GM19043 (cell line): ENCODE measurements around the gene ASB7.
"Not testable (repeated sequence)": the region's sequence is repeated elsewhere in the genome, so short reads cannot be mapped to it uniquely, and the experiment has no call there.

Experiments used
- ATAC-seq: cut with Tn5 transposase; IDR thresholded peaks from one replicate; pipeline ENCODE4 v1.9.1; 2021; ENCODE audit warnings: low read depth; ENCODE audit not compliant: unreplicated experiment

Gene ASB7

DNA sequence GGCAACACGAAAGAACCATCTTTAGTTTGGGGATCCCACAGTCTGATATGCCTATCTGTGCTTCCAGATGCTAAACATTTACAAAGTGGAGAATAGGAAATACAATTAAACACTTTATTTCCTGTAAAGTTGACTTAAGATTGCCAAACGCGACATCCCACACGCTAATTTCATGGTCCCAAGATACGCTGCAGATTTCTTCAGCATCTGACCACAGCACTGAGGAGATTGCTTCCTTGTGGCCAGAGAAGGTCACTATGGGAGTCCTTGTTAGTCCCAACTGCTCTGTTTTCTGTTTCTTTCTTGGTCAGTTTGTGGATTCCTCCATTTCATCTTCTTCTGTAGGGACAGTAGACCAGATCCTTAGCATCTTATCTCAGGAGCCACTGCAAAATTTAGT, 43.3 kb downstream of the ASB7 start:
- no peak for ATAC-seq

DNA sequence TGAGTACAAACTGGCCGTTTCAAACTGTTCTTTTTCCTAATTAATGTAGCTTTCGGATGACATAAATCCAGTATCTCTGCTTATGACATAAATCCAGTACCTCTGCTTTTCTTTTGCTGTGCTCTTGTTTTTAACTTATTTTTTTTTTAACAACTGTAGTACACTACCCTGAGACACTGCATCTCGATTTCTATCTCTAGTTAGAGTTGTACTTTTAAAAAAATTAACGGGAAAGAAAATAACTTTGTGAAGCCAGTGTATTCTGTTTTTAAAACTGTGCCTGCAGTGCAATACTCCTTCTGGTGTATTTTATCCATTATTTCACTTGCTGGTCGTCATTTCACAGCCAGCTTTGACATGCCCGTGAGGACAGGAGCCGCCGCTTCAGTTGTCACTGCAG, 46.6 kb downstream of the ASB7 start:
- no peak for ATAC-seq

- ATAC-seq, result no peak
Measured at GRCh38 chr15:100650685-100651084, 48.3 kb downstream of the ASB7 start.

- ATAC-seq, result no peak
Measured at GRCh38 chr15:100651253-100651652, 48.9 kb downstream of the ASB7 start.

DNA sequence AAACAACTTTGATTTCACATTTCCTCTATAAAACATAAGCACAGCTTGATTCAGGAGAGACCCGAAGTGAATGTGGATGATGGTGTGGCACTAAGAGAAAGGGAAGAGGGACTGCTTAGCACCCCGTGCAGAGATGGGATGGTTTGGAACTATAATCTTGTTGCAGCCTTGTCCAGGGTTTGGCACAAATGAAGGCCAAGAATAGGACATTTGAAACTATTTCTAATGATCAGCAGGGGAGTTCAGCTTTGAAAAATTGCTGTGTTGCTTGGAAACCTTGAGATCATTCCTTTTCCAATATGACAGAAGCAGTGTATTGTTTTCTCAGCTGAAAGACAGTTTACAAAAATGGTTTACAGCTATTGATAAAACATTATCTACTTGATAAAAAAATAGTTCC, 49.7 kb downstream of the ASB7 start:
- ATAC-seq, result no peak

DNA sequence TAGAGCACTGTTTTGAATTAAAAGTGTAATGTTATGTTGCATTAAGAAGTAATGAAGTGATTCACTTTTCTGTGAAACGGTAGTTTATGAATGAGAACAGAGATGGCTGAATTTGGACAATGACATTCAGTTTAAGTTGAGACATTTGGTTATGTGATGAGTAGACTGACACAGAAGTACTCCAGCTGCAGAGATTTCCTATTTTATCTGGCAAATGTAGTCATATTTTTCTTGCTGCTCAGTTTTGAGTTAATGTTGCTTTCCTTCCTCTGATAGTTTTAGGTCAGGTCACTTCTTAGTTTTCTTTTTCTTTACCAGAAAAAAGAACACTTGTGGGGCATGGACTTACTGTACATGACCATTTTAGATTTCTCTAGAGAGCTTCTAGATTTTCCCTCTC, 51.2 kb downstream of the ASB7 start:
- no peak for ATAC-seq

GRCh38 chr15:100658895-100659294, 56.5 kb downstream of the ASB7 start:
- ATAC-seq, result no peak

- ATAC-seq, result no peak
Measured at GRCh38 chr15:100661156-100661555, 58.8 kb downstream of the ASB7 start.

- no peak for ATAC-seq
Measured at GRCh38 chr15:100663086-100663914, 60.9 kb downstream of the ASB7 start.

DNA sequence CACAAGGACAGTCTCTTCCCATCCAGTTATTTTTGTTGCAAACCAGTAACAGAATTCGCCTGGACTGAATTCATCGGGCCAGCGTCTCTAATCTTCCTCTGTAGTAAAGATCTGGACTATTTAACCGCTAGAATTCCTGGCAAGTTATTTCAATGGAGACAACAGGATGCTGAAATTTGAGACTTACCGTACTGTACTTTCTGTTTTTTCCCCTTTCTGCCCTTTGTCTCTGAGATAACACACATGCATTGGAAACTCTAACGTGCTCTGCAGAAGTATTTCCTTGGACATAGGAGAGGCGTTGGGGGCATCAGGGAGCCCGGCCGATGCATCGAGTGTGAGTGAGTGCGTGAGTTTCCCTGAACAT, 61.5 kb downstream of the ASB7 start:
- ATAC-seq, result no peak

DNA sequence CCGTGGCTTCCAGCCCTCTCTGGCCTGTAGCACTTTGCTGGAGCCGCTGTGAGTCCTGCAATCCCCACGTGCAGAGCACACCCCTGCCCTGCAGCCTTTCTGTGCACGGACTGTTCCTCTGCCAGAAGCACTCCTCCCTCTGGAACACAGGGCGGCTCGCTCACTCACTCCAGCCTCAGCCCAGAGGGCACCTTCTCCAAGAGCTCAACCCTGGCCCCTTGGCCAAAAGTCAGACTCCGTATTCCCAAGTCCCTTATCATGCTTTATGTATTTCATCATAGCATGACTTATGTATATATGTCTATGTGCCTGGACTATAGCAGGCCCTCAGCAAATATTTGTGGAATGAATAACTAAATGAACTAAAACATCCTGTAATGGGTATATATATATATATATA, 63.2 kb downstream of the ASB7 start:
- no peak for ATAC-seq

GRCh38 chr15:100667405-100668347, 65.3 kb downstream of the ASB7 start:
- no peak for ATAC-seq

- no peak for ATAC-seq
Measured at GRCh38 chr15:100668348-100668745, 66.0 kb downstream of the ASB7 start.

DNA sequence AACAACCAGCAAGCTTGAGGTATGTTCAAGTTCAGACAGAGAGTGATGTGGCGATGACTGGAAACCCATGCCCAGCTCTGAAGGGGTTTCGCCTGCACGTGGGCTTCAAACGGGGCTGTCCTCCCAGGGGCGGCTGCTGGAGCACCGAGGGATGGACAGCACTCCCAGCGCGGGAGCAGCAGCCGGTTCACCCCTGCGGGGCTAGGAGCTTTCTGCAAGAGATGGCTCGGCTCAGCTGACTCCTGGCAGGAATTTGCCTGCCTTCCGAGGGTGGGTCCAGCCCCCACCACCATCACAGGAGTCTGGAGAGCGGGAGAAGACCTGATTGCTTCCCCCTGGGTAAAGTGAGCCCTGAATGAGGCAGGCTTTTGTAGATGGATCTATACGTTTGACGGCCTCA, 66.9 kb downstream of the ASB7 start:
- ATAC-seq, result no peak

GRCh38 chr15:100670505-100671021, 68.2 kb downstream of the ASB7 start:
- no peak for ATAC-seq

- ATAC-seq, result no peak
Measured at GRCh38 chr15:100671124-100671680, 68.8 kb downstream of the ASB7 start.

- no peak for ATAC-seq
Measured at GRCh38 chr15:100671858-100672543, 69.6 kb downstream of the ASB7 start.

GRCh38 chr15:100672959-100673358, 70.6 kb downstream of the ASB7 start:
- no peak for ATAC-seq

DNA sequence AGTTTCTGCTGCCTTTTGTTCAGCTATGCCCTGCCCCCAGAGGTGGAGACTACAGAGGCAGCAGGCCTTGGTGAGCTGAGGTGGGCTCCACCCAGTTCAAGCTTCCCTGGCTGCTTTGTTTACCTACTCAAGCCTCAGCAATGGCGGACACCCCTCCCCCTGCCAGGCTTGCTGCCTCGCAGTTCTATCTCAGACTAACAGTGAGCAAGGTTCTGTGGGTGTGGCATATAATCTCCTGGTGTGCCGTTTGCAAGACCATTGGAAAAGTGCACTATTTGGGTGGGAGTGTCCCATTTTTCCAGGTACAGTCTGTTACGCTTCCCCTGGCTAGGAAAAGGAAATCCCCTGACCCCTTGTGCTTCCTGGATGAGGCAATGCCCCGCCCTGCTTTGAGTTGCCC, 76.8 kb downstream of the ASB7 start:
- not testable (repeated sequence) for ATAC-seq

GRCh38 chr15:100680726-100681125, 78.3 kb downstream of the ASB7 start:
- no peak for ATAC-seq

DNA sequence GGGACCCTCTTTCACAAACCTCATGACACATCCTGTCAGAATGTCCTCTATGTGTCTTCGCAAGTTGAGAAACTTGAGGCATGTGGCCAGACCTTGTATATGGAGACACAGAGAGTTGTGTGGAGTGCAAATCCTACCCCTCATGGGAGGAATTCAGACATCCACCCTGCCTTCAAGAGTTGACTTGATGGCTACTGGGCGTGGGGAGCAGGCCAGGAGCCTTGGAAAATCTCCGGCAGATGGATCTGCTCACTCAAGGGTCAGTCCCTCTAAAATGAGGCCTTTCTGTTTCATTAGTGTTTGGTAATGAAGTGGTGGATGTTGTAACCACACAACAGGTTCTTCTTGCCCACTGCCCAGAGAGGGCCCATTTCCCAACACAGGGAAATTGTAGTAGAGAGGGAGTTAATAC, 79.0 kb downstream of the ASB7 start:
- ATAC-seq, result no peak
